Measurements from ENCODE around the gene CEACAM21.

CEACAM21 gene

GRCh38 chr19:41563854-41564514, 12.0 kb upstream of the CEACAM21 start:
- Histone ChIP-seq H3K4me1 (ENCODE audit: low read depth, poor library complexity, severe bottlenecking) (peaks cover 28% of the 10 kb centered on the region), H3K36me3 (ENCODE audit: insufficient read depth) (no peaks in the 10 kb centered on the region), H2AFZ (ENCODE audit: low read depth) (no peak overlapping the region), H3K4me2 (no peak overlapping the region), H3K4me3 (IDR thresholded peaks at IDR 0.05; ENCODE audit: insufficient read depth, low read depth, low read length) (no peak overlapping the region), H3K9ac (no peak overlapping the region), H4K20me1 (ENCODE audit: insufficient read depth) (no peaks in the 10 kb centered on the region), H3K27me3 (ENCODE audit: insufficient read depth, low read depth) (no peaks in the 10 kb centered on the region), H3K79me2 (ENCODE audit: insufficient read depth, low read depth) (no peaks in the 10 kb centered on the region), H3K27ac (no peak overlapping the region)
- TF ChIP-seq CTCF (conservative IDR thresholded peaks at IDR 0.05; ENCODE audit: low read depth, low read length) = no peak

- no peaks in the 10 kb centered on the region for H4K20me1 ChIP-seq (ENCODE audit: insufficient read depth)
- no peaks in the 10 kb centered on the region for H3K79me2 ChIP-seq (ENCODE audit: insufficient read depth, low read depth)
- no peaks in the 10 kb centered on the region for H3K36me3 ChIP-seq (ENCODE audit: insufficient read depth)
- no peak overlapping the region for H3K9ac ChIP-seq
- no peak overlapping the region for H2AFZ ChIP-seq (ENCODE audit: low read depth)
- H3K27me3 ChIP-seq (ENCODE audit: insufficient read depth, low read depth) = no peaks in the 10 kb centered on the region
- H3K4me1 ChIP-seq (ENCODE audit: low read depth, poor library complexity, severe bottlenecking) = peaks cover 36% of the 10 kb centered on the region
- H3K4me3 ChIP-seq (IDR thresholded peaks at IDR 0.05; ENCODE audit: insufficient read depth, low read depth, low read length) = no peak overlapping the region
- no peak overlapping the region for H3K4me2 ChIP-seq
- no peak for TF ChIP-seq CTCF (conservative IDR thresholded peaks at IDR 0.05; ENCODE audit: low read depth, low read length)
- H3K27ac ChIP-seq = no peak overlapping the region
These were observed 11.2 kb upstream of the CEACAM21 start for GRCh38 chr19:41564515-41565378.

GRCh38 chr19:41565379-41565720, 10.6 kb upstream of the CEACAM21 start:
- Histone ChIP-seq H3K27me3 (ENCODE audit: insufficient read depth, low read depth) (no peaks in the 10 kb centered on the region), H3K4me2 (no peak overlapping the region), H3K4me1 (ENCODE audit: low read depth, poor library complexity, severe bottlenecking) (peaks cover 39% of the 10 kb centered on the region)

GRCh38 chr19:41566001-41566400, 10.0 kb upstream of the CEACAM21 start:
- H3K27ac ChIP-seq = no peak overlapping the region
- H3K36me3 ChIP-seq (ENCODE audit: insufficient read depth) = no peaks in the 10 kb centered on the region
- H3K79me2 ChIP-seq (ENCODE audit: insufficient read depth, low read depth) = no peaks in the 10 kb centered on the region
- no peak overlapping the region for H3K4me2 ChIP-seq
- no peak overlapping the region for H3K9ac ChIP-seq
- no peaks in the 10 kb centered on the region for H3K27me3 ChIP-seq (ENCODE audit: insufficient read depth, low read depth)
- H3K4me1 ChIP-seq (ENCODE audit: low read depth, poor library complexity, severe bottlenecking) = peaks cover 39% of the 10 kb centered on the region
- H2AFZ ChIP-seq (ENCODE audit: low read depth) = no peak overlapping the region
- TF ChIP-seq CTCF (conservative IDR thresholded peaks at IDR 0.05; ENCODE audit: low read depth, low read length) = no peak
- no peak overlapping the region for H3K4me3 ChIP-seq (IDR thresholded peaks at IDR 0.05; ENCODE audit: insufficient read depth, low read depth, low read length)
- H4K20me1 ChIP-seq (ENCODE audit: insufficient read depth) = no peaks in the 10 kb centered on the region

More at GRCh38 chr19:41565379-41565720, 10.6 kb upstream of the CEACAM21 start:
- Histone ChIP-seq H2AFZ (ENCODE audit: low read depth) (no peak overlapping the region), H4K20me1 (ENCODE audit: insufficient read depth) (no peaks in the 10 kb centered on the region), H3K36me3 (ENCODE audit: insufficient read depth) (no peaks in the 10 kb centered on the region), H3K9ac (no peak overlapping the region), H3K4me3 (IDR thresholded peaks at IDR 0.05; ENCODE audit: insufficient read depth, low read depth, low read length) (no peak overlapping the region), H3K79me2 (ENCODE audit: insufficient read depth, low read depth) (no peaks in the 10 kb centered on the region), H3K27ac (no peak overlapping the region)
- TF ChIP-seq CTCF (conservative IDR thresholded peaks at IDR 0.05; ENCODE audit: low read depth, low read length) = no peak
